ENCODE measurements around the gene SEC14L1. TPM values are rescaled to one million over a fixed set of nuclear protein-coding genes. Genes with fewer than 3 reads are reported as not detected.

The SEC14L1 gene
- total RNA-seq, 1 donor from 2014 or later = 44.3 TPM

DNA sequence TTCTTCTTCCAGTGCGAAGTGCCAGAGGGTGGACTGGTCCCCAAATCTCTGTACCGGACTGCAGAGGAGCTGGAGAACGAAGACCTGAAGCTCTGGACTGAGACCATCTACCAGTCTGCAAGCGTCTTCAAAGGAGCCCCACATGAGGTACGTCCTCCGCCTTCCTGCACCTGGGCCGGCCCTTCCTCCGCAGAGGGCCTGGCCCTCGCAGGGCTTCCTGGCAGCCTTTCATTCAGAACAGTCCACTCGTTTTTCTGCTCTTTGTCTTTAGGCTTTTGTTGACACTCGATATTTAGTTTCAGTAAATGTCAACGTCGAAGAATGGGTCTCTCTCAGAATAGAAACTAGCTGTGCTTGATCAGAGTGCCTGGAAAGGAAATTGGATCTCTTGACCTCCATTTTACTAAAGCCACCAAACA lies 68.6 kb downstream of the SEC14L1 start:
- TF ChIP-seq, protein P1, sequence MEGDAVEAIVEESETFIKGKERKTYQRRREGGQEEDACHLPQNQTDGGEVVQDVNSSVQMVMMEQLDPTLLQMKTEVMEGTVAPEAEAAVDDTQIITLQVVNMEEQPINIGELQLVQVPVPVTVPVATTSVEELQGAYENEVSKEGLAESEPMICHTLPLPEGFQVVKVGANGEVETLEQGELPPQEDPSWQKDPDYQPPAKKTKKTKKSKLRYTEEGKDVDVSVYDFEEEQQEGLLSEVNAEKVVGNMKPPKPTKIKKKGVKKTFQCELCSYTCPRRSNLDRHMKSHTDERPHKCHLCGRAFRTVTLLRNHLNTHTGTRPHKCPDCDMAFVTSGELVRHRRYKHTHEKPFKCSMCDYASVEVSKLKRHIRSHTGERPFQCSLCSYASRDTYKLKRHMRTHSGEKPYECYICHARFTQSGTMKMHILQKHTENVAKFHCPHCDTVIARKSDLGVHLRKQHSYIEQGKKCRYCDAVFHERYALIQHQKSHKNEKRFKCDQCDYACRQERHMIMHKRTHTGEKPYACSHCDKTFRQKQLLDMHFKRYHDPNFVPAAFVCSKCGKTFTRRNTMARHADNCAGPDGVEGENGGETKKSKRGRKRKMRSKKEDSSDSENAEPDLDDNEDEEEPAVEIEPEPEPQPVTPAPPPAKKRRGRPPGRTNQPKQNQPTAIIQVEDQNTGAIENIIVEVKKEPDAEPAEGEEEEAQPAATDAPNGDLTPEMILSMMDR (conservative IDR thresholded peaks at IDR 0.05; ENCODE audit: low read depth, low read length) = no peak

DNA sequence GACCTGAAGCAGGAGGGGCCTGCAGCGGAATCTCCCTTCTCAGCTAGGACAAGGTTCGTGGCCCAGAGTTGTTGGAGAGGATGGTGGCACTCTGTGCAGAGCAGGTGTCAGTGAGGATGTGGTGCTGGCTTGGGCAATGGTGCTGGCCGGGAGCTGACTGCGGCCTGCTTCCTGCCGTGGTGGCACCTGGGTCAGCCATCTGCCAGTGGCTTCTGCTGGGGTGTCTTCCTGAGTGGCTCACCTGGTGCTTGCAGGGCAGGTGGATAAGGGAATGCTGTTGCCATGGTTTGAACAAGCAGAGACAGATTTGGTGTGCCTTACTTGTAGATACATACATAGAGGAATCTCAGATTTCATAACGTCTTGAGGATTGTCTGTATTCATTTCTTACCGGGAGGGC lies 69.6 kb downstream of the SEC14L1 start:
- DNase-seq (ENCODE audit: low read depth) = no peak
- no peak overlapping the region for H3K4me3 ChIP-seq (ENCODE audit: low read depth, low read length)
- TF ChIP-seq, protein P1 (conservative IDR thresholded peaks at IDR 0.05; ENCODE audit: low read depth, low read length) = no peak

More for the DNA sequence above, 68.6 kb downstream of the SEC14L1 start:
- no peak overlapping the region for H3K4me3 ChIP-seq (ENCODE audit: low read depth, low read length)
- no peak for DNase-seq (ENCODE audit: low read depth)

DNA sequence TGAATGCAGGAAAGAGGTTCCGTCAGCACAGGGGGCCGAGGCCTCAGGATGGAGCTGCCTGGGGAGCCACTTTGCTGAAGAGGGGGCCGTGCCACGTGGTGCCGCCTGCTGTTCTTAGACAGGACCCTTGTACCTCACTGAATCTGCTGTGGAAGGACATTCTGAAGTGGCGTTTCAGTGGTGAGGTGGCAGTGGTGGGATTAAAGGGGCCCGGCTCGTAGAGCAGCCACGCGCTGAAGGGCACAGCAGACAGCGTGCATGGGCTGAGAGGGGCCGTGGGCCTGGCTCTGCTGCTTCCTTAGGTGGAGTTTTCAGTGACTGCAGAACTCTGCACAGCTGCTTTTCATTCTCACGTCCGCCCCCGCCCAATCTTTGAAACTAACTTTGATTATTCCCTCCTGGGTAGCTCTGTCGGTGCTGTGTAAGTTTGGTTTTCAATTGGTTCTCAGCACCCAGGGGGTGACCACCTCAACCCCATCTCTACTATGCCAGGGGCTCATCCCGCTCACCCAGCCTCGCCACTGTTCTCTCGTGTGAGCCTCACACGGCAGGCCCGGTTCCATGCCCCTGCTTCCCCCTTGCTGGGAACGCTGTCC lies 70.3 kb downstream of the SEC14L1 start:
- no peak for DNase-seq (ENCODE audit: low read depth)
- TF ChIP-seq, protein P1 (conservative IDR thresholded peaks at IDR 0.05; ENCODE audit: low read depth, low read length) = no peak
- no peak overlapping the region for H3K4me3 ChIP-seq (ENCODE audit: low read depth, low read length)

DNA sequence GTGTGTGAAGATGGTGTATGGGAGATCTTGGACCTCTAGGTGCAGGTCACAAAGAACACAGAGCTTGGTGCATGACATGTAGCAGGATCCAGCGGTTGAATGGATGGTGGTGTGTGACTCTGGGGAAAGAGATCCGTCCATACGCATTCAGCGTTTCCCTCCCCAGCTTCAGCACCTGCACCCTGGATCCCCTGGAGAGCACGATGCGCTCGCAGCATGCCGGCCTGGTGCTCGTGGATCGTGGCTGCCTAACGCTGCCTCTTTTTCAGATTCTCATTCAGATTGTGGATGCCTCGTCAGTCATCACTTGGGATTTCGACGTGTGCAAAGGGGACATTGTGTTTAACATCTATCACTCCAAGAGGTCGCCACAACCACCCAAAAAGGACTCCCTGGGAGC lies 70.9 kb downstream of the SEC14L1 start:
- TF ChIP-seq, protein P1 (conservative IDR thresholded peaks at IDR 0.05; ENCODE audit: low read depth, low read length) = no peak
- no peak for DNase-seq (ENCODE audit: low read depth)

DNA sequence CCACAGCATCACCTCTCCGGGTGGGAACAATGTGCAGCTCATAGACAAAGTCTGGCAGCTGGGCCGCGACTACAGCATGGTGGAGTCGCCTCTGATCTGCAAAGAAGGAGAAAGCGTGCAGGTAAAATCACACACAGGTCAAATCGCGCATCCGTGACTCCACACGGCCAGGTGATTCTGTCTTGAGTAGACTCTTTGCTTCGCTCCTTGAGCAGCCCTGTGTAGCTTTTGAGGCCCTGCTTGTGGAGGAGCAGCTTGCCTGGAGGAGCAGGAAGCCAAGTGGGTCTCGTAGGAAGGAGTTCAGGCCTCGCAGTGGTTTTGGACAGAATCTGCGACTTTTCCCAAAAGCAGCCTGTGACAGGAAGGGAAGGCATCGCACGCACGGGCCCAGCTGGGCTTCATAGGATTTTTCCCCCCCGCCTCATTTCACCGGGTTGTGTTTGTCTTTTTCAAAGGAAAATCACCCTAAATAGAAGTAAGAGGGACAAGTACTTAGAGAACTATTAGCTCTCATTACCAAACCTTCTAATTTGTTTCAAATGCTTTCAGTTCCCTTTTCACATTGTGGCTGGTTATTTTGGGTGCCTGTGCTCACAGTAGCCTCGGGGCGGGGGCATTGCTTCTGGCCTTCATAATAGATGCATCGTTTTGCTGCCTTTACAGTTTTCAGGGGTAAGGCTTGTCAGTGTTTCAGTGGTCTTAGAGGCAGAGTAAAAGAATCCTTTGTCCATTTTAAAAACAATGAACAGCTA lies 71.5 kb downstream of the SEC14L1 start:
- no peak overlapping the region for H3K4me3 ChIP-seq (ENCODE audit: low read depth, low read length)
- no peak for DNase-seq (ENCODE audit: low read depth)
- TF ChIP-seq, protein P1 (conservative IDR thresholded peaks at IDR 0.05; ENCODE audit: low read depth, low read length) = no peak

More for the DNA sequence above, 70.9 kb downstream of the SEC14L1 start:
- H3K4me3 ChIP-seq (ENCODE audit: low read depth, low read length) = no peak overlapping the region

DNA sequence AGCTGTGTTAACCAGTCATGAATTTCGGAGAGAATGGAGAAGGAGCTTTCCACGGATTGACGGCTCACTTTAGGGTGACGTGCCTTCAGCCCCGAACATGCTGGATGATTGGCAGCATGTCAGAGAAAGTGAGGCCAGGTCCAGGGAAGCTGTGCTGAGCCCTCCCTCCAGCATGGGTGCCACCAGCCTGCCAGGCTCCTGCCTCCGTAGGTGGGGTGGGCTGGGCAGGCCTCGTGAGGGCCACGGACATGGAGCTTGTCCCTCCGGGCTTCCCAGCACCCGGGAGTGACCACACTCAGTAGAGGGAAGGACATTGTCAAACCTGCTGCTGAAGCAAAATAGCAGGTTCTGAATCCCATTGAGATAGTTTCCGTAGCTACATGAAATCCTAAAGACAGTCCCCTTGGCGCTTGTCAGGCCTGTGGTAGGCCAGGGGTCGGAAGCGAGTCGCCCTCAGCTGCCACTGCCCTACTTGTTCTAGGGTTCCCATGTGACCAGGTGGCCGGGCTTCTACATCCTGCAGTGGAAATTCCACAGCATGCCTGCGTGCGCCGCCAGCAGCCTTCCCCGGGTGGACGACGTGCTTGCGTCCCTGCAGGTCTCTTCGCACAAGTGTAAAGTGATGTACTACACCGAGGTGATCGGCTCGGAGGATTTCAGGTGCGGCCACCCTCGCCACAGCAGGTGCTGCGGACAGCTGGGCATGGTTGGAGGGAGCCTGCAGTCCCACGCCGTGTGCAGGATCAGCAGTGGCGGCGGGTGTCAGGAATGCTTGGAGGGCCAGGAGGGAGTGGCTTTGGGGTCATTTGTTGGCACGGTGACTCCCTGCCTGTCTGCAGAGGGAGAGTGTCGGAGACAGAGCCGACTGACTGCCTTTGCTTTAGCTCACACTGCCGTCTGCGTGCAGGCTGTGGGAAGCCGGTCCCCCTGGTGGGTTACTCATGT lies 72.3 kb downstream of the SEC14L1 start:
- TF ChIP-seq, protein P1 (conservative IDR thresholded peaks at IDR 0.05; ENCODE audit: low read depth, low read length) = no peak
- DNase-seq (ENCODE audit: low read depth) = no peak
- no peak overlapping the region for H3K4me3 ChIP-seq (ENCODE audit: low read depth, low read length)
